ENCODE data around the gene FBXL3. TPM values are rescaled to one million over a fixed set of nuclear protein-coding genes. Genes with fewer than 3 reads are reported as not detected.
A peak's percentile ranks its signal among the peaks of the same experiment; 100 is the strongest.

FBXL3 gene
- total RNA-seq, 1 donor from 2014 or later, result 102 TPM

DNA sequence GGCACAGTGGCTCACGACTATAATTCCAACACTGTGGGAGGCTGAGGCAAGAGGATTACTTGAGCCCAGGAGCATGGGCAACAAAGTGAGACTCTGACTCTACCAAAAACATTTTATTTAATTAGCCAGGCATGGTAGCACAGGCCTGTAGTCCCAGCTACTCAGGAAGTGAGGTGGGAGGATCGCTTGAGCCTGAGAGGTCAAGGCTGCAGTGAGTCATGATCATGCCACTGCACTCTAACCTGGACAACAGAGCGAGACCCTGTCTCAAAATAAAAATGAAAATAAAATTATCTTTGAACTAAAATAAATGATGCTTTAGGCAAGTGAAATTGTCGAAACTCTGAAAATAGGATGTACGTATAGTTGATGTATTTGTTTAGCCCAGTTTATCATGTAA, 43.3 kb downstream of the FBXL3 start:
- intact Hi-C loops (cut with DNase I), result no loop called here
- no peaks in the 10 kb centered on the region for H3K9me3 ChIP-seq
- no peak overlapping the region for H3K27ac ChIP-seq
- H3K4me1 ChIP-seq, result peaks cover 0 to 3% of the 10 kb centered on the region in 2 donors
- H3K36me3 ChIP-seq, result no peaks in the 10 kb centered on the region
- no peak for DNase-seq (ENCODE audit: low spot score in 2 of 2)
- TF ChIP-seq, protein P1, sequence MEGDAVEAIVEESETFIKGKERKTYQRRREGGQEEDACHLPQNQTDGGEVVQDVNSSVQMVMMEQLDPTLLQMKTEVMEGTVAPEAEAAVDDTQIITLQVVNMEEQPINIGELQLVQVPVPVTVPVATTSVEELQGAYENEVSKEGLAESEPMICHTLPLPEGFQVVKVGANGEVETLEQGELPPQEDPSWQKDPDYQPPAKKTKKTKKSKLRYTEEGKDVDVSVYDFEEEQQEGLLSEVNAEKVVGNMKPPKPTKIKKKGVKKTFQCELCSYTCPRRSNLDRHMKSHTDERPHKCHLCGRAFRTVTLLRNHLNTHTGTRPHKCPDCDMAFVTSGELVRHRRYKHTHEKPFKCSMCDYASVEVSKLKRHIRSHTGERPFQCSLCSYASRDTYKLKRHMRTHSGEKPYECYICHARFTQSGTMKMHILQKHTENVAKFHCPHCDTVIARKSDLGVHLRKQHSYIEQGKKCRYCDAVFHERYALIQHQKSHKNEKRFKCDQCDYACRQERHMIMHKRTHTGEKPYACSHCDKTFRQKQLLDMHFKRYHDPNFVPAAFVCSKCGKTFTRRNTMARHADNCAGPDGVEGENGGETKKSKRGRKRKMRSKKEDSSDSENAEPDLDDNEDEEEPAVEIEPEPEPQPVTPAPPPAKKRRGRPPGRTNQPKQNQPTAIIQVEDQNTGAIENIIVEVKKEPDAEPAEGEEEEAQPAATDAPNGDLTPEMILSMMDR (IDR thresholded peaks at IDR 0.05), result no peak
- H3K4me3 ChIP-seq, result no peak overlapping the region
- H3K27me3 ChIP-seq, result no peaks in the 10 kb centered on the region

DNA sequence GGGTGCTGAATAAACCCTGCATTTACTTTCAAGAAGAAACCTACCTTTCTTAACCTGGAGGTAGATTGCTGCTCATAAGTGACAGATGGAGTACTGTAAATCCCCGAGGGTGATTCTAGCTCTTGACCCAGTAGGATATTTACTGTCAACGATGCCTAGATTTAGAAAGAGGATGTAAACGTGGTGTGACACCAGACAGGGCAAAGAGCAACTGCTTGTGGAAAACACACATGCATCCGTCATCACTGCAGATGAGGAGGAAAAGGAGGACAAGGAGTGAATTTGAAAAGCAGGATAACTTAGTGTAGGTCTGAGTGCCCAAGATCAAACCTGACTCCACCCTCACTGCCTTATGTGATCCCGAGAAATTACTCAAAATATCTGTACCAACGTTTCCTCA, 44.9 kb downstream of the FBXL3 start:
- H3K36me3 ChIP-seq, result no peaks in the 10 kb centered on the region
- no peak for DNase-seq (ENCODE audit: low spot score in 2 of 2)
- no peak overlapping the region for H3K27ac ChIP-seq
- peaks cover 0 to 3% of the 10 kb centered on the region in 2 donors for H3K4me1 ChIP-seq
- TF ChIP-seq, protein P1 (IDR thresholded peaks at IDR 0.05), result no peak
- intact Hi-C loops (cut with DNase I), result no loop called here
- H3K9me3 ChIP-seq, result no peaks in the 10 kb centered on the region
- H3K4me3 ChIP-seq, result no peak overlapping the region
- no peaks in the 10 kb centered on the region for H3K27me3 ChIP-seq

DNA sequence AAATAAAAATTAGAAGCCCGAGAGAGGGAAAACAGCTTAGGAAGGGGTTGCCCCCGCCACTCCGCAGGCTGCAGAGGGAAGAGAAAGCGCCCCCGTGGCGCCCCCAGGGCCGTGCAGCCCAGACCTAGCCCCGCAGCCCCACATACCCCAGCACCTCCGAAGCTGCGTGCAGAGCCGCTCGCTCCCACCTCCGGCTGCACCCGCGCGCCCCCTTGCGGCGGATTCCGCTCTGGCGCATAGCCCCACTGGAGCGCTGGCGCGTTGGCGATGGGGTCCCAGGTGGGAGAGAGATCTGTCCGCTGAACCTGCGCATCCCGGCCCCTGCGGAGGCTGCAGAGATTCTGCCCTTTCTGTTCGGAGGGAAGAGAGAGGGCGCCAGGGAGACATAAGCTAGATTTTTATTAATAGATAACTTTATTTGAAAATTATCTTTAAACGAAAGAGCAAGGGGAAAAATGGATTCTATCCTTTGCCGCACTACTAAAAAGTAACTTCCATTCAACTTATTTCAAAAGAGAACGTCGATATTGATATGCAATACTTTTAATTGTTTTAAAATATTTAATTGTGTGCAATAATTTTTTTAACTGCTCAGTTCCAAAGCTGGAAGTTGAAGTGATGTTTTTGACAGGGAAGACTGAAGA, 46.8 kb downstream of the FBXL3 start:
- DNase-seq (ENCODE audit: low spot score in 2 of 2), result peak in 1 of 2 donors; percentile 85
- Histone ChIP-seq H3K27me3 (no peaks in the 10 kb centered on the region), H3K4me3 (peak overlapping the region; percentile 31 to 58), H3K9me3 (no peaks in the 10 kb centered on the region), H3K36me3 (no peaks in the 10 kb centered on the region), H3K27ac (no peak overlapping the region), H3K4me1 (peaks cover 0 to 3% of the 10 kb centered on the region in 2 donors)
- intact Hi-C loops (cut with DNase I), result no loop called here
- TF ChIP-seq, protein P1 (IDR thresholded peaks at IDR 0.05), result peak; percentile 79 to 98 (median 96)

DNA sequence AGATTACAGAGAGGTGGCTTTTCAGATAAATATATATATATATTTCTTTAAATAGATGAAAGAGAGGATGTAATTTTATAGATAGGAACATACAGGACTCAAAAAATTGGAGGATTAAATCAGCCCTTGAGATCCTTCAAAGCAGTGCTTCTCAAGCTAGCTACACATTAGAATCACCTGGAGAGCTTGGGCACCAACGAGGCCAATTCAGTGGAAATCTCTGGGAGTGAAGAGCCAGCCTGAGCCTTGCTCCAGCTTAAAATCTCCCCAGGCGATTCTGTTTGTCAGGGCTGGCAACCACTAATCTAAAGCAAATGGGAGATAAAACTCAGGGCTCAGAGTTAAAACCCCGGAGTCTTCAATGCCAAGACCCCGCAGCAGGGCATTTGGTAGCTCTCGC, 50.0 kb downstream of the FBXL3 start:
- Histone ChIP-seq H3K4me1 (peaks cover 0 to 3% of the 10 kb centered on the region in 2 donors), H3K9me3 (no peaks in the 10 kb centered on the region), H3K27me3 (no peaks in the 10 kb centered on the region), H3K4me3 (no peak overlapping the region), H3K27ac (no peak overlapping the region), H3K36me3 (no peaks in the 10 kb centered on the region)
- TF ChIP-seq, protein P1 (IDR thresholded peaks at IDR 0.05), result no peak
- no peak for DNase-seq (ENCODE audit: low spot score in 2 of 2)
- intact Hi-C loops (cut with DNase I), result no loop called here

DNA sequence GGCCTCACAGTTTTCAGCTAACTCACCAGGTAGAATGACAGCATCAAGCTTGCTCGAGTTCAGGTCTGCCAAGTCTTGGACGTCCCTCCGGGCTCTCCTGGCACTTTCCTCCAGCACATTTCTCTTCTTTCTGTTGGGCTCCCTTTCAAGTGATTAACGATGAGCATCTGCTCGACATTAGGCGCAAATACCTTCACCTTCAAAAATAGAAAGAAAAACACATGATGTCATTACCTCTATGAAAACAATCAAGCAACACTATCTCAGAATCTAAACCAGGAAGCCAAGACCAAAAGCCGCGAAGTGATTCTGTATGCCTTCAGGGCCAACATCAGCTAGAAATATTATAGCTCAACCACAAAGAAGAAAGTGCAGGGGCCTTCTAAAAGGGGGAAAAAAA, 50.5 kb downstream of the FBXL3 start:
- Histone ChIP-seq H3K4me3 (no peak overlapping the region), H3K27ac (no peak overlapping the region), H3K4me1 (peaks cover 0 to 3% of the 10 kb centered on the region in 2 donors), H3K9me3 (no peaks in the 10 kb centered on the region), H3K27me3 (no peaks in the 10 kb centered on the region), H3K36me3 (no peaks in the 10 kb centered on the region)
- TF ChIP-seq, protein P1 (IDR thresholded peaks at IDR 0.05), result no peak
- intact Hi-C loops (cut with DNase I), result no loop called here
- no peak for DNase-seq (ENCODE audit: low spot score in 2 of 2)

DNA sequence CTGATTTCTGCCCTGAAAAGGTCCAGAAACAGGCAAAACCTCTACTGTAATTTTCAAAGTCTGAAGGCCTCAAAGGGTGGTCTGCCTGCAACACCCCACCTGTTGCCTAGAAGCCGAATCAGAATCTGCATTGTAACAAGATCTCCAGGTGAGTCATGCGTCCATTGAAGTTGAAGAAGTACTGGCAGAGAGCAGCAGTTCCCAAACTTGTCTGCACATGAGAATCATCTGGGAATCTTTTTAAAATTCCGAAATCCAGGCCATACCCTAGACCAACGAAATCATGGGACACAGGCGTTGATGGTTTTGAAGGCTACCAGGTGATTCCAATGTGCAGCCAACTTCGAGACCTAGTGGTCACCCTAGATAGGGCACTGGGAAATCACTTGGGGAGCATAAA, 51.1 kb downstream of the FBXL3 start:
- intact Hi-C loops (cut with DNase I), result no loop called here
- no peaks in the 10 kb centered on the region for H3K9me3 ChIP-seq
- TF ChIP-seq, protein P1 (IDR thresholded peaks at IDR 0.05), result no peak

More for the DNA sequence above, 51.1 kb downstream of the FBXL3 start:
- Histone ChIP-seq H3K36me3 (no peaks in the 10 kb centered on the region), H3K4me3 (no peak overlapping the region), H3K27ac (no peak overlapping the region), H3K27me3 (no peaks in the 10 kb centered on the region), H3K4me1 (peaks cover 0 to 3% of the 10 kb centered on the region in 2 donors)
- no peak for DNase-seq (ENCODE audit: low spot score in 2 of 2)

All from ascending aorta (tissue), 2 donors.